HG03097 (cell line): ENCODE measurements around the gene CSTB.

Source experiments
- ATAC-seq: cut with Tn5 transposase; IDR thresholded peaks from one replicate; pipeline ENCODE4 v1.9.1; 2021; ENCODE audit not compliant: unreplicated experiment, low FRiP score

Gene CSTB

DNA sequence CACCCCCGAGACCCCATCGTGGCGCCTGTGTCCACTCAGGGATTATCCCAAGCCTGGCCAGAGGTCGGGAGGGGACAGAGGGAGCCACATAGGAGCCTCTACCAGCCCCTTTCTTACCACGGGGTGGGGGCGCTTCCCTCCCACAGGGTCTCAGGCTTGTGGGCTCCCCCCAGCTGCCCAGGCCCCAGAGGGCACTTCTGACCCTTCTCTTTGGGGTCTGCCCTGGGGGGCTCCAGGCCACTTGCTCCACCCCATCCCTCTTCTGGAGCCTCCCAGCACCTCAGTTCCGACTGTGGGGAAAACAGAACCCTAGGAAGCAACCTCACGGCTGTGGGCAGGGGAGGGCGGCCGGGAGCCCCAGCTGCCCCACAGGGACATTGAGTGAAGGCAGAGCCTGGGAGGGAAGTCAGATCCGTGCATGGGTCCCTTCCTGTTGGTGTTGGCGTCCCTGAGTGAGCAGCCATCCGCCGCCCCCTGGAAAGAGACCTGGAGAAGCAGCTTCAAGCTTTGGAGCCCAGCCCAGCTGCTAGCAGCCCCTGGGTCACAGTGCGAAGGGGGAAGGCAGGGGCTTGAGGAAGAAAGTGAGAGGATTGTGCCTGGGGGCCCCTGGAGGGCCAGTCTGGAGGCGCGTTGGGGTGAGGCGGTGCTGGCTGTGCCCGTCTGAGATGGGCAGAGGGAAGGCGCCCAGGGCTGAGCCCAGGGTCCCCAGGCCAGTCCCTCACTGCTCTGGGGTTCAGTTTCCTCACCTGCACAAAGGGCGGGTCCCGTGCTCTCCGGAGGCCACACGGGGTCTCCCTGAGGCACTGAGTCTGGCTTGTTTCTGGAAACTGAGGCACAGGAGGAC is 35.4 kb upstream of the CSTB start:
- ATAC-seq: no peak

DNA sequence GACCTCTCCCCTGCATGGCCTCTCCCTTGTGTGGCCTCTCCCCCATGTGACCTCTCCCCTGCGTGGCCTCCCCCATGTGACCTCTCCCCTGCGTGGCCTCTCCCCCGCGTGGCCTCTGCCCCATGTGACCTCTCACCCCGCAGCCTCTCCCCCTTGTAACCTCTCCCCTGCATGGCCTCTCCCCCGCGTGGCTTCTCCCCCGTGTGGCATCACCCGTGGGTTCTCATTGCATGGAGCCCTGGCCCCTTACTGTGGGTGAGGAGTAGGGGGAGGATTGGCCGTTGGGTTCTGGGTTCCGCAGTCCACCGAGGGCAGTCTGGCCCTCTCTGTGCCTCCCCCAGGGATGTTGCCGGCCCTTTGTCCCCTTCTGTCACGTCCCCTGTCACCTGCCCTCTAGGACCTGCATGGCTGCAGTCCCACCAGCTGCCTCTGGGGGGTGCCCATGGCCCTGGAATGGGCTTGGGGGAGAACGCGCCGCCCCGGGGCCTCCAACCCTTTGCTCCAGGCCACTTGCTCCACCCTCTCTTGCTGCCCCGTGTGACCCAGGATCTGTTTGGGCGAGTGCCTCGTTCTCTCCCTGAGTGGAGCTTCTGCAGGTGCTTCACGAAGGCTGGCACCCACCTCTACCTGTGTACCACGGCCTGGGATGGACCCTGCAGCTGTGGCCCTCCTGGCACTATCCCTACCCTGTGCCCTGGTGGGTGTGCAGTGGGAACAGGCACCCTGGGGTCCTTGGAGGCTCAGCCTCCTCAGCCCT is 34.6 kb upstream of the CSTB start:
- ATAC-seq: no peak

DNA sequence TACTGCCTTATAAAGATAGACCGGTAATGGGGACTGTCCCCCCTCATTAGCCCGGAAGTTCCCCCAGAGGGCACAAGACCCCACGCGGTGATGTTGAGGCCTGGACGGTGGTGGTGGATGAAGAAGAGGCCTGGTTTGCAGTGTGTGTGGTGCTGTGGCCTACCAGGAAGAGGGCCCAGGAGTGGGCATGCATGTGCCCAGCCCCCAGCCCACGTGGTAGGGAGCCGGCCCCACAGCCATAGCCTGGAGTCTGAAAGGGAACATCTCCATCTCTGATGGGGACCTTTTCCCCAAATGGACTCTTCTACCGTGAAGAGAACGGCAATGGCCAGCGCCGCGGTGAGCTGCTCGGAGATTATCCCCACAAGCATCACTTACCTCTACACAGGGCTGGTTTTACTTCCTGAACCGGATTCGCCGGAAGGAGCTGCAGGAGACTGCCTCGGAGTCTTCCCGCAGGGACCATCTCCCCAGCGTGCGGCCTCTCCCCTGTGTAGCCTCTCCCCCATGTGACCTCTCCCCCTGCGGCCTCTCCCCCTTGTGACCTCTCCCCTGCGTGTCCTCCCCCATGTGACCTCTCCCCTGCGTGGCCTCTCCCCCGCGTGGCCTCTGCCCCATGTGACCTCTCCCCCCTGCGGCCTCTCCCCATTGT is 33.9 kb upstream of the CSTB start:
- ATAC-seq: no peak

DNA sequence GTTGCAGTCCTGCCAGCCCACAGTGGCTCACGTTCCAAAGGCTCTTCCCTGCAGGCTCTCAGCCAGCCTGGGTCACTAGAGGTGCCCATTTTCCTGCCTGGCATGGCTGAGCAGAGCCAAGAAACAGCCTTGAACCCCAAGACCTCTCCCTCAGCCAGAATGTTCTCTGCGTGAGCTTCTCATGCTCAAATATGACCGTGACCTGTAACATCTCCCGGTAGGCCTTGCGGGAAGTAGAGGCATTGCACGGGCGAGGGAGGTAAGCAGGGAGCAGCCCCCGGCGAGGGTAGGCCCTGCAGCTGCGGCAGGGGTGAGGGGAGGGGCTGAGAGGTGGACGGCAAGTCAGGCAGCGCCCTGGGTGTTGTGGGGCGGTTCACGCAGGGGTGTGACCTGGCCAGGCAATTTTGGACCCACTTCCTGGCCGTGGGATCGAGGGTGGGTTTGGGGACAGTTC is 33.3 kb upstream of the CSTB start:
- no peak for ATAC-seq

DNA sequence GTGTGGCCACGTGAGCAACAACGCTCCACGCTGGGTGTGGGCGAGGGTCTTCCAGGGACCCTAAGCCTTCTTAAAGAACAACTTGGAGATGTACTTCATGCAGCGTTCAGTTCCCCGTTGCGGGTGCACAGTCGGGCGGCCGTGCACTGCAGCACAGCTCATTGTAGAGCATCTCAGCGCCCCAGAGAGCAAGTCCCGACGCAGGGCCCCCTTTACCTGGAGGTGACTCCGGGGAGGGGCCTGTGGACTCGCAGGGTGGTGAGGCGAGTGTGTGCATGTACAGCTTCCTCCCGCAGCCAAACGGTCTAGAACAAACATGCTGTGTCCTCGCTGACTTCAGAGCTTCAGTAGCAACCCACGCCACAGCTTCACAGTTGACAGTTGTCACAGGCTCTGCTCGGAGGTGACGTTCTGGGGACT is 32.7 kb upstream of the CSTB start:
- no peak for ATAC-seq

DNA sequence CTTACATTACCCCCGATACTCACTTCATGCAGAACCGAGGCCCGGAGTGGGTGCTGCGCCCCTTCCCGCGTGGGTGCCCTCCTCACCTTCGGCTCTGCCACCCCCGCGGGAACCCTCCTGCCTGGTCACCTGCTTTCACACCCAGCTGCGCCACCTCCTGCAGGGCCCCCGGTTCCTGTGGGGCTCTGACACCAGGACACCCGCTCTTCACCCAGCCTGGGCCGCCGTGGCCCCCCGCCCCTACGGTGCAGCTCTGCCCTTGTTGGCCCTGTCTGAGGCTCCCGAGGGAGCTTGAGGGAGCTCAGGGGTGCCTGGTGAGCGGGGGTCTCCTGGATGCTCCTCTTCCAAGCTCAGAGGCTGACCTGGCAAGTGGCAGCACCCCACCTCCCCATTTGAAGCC is 32.3 kb upstream of the CSTB start:
- no peak for ATAC-seq

DNA sequence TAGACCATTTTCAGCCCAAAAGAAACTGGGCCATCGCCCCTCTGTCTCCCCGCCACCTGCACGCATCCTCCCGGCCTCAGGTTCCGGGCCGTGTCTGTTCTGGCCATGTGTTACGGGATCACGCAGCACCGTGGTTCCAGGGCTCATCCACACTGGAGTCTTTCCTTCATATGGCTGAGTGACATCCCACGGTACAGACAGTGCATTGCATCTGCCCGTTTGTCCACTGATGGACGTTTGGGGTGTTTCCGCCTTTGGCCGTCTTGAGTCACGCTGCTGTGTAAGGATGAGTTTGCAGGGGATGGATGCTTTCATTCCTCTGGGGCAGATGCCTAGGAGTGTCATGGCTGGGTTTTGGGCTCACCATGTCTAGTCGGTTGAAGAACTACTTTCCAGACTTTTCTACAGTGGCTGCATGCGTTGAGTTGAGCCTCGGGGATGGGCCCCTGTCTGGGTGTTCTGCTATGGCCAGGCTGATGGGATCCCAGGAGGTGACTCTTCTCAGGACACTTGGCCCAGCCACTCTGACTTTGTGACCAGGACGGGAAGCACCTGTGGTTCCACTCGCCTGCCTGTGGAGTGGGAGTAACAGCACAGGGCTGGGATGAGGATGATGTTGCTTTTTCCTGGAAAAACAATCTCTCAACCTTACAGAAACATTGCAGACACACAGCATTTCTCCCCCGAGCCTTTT is 30.1 kb upstream of the CSTB start:
- ATAC-seq: no peak

DNA sequence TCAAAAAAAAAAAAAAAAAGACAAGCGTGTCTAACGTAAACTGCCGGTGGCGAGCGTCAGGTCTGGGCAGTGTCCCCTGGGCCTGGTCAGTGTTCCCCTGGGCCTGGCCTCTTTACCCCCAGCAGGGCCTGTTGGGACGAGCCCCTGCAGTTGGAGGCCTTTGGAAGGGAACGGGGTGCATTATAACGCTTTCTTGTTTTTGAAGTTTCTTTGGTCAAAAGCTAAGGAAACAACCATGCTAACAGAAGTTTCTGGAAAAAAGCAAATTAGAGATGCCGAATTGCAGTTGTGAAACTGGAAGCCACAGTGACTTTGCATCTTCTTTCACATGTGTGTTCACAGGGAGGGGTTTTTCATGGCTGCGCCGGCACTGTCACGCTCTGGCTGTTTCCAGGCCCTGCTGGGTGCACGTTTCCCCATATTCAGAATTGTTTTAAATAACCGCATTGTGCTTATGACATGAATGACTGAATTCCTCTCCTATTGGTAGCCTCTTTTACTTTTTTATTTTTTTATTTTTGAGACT is 29.2 kb upstream of the CSTB start:
- ATAC-seq: peak; percentile 73

DNA sequence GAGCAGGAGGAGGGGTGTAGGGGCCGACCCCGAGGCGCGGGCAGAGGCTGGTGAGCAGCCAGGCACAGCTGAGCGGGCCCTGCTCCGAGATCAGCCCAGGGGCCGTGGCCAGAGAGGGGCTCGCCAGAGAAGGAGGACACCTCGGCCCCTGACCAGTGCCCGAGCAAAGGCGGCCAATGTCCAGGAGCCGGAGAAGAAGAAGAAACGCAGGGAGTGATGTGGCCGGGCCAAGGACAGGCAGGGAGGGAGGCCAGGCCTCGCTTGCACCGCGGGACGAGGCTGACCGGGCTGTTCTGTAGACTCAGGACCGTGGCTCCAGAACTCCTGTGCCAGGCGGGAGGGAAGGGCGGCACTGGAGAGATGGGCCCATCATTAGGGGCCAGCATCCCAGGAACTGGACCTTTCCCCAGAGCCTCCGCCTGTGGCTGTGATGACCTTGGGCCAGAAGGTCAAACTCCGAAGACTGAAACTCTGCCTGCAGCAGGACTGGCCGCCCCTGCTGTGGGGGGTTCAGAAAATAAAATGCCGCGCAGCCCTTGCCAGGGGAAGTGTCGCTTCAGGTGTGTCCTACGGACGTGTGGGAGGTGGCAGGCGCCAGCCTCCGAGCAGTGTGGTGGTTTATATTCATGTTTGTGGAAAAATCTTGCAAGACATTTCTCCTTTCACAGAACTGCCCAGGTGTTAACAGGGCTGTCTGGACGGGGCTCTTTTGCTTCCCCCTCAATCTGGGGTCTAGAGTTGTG is 27.6 kb upstream of the CSTB start:
- no peak for ATAC-seq

DNA sequence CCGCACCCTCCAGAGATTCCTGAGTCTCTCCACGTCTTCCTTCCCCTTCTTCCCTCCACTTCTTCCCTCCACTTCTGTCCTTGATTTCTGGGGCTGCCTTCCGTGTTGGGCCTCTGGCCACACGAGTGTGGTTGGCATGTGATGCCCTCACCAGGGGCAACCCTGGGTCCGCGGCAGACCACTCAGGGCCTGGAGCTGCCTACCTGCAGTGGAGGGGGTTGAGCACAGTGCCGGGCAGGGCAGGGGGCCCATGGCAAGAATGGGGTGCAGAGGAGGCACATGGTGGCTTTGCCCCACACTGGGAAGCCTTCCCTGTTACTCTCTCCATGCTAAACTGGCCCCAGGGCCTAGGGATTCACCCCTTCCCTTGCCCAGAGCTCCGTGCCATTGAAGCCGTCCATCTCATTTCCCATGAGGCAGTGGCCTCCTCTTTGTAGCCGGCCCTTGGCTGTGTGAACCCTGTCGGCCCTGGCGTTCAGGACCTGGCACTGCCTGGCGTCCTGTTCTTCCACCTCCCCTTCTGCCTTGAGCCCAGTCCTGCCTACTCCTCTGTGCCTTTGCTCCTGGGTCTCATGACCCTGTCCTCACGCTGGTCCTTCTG is 26.7 kb upstream of the CSTB start:
- ATAC-seq: no peak

DNA sequence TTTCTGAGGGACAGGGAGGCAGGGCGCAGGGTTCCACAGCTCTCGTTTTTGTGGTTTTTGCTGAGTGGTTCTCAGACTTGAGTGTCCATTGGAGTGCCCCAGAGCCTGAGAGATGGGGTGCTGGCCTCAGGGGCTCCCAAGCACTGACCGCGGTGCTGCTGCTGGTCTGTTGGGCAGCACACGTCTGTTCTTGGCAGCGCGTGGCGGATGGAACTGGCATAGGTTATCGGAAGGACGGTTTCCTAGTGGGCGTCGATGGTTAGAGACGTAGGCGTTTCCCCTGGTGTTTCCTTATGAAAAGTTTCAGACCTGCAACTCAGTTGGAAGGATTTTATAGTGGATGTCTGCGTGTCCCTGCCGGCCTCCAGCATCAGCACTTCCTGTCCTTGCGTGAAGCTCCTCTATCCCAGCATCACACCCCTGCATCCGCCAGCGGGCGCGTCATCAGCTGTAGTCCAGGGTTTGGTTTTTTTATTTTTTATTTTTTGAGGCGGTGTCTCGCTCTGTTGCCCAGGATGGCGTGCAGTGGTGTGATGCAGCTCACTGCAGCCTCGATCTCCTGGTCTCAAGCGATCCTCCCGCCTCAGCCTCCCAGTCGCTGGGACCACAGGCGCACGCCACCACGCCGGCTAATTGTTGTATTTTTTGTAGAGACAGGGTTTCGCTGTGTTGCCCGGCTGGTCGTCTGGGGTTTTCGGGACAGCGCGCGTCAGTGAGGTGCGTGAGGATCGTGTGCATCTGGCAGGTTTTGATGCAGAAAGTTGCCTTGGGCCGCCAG is 25.1 kb upstream of the CSTB start:
- no peak for ATAC-seq

DNA sequence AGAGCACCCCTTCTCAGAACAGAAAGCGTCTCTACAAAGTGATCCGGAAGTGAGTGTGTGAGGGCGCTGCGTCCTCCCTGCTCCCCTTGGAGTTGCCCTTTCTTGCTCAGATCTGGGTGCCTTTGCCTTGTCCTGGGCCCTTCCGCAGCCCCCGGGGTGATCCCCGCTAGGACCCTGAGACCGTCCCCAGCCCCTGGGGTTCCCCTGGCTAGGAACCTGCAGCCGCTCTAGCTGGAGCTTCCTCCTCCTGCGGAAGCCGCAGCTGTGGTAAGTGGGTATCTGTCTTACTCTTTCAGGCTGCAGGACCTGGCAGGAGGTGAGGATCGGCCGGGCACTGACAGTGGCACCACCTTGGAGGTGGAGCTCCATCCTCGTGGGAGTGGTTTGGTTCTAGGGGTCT is 24.5 kb upstream of the CSTB start:
- ATAC-seq: no peak

DNA sequence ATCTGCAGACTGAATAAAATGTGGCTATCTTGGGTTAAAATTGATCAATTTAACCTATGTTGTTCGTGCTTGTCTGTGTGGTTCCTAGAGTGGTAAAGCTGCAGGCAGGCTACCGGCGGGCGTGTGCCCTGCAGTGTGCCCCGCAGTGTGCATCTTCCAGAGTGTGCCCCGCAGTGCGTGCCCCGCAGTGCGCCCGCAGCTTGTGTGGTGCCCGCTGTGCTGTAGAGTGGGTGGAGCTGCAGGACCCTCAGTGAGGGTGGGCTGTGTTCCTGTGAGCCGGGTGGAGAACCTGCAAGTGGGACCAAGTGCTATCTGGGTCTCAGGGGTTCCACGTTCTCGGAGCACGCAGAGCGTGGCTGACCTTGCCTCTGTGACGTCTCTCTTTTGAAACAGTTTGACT is 24.0 kb upstream of the CSTB start:
- ATAC-seq: no peak

DNA sequence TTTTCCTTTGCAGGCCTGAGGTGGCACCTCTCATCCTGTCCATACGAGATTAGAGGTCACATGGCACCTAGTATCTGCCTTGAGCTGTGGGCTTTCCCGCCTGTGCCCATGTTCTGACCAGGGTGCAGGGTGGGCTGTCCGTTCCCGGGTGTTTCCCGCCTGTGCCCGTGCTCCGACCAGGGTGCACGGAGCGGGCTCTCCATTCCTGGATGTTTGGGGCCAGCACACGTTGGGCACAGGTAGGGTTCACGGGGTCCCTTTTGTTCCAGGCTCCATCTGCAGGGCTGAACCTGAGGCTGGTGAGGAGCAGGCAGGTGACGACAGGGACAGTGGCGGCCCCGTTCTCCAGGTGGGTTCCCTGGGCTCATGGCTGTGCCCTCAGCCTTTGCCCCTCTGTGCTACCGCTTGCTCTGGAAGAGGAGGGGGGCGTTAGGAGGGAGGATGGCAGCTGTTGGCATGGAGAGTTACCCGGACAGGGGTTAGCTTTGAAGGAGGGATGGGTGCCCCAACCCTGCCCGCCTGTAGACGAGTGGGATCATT is 23.3 kb upstream of the CSTB start:
- ATAC-seq: no peak

DNA sequence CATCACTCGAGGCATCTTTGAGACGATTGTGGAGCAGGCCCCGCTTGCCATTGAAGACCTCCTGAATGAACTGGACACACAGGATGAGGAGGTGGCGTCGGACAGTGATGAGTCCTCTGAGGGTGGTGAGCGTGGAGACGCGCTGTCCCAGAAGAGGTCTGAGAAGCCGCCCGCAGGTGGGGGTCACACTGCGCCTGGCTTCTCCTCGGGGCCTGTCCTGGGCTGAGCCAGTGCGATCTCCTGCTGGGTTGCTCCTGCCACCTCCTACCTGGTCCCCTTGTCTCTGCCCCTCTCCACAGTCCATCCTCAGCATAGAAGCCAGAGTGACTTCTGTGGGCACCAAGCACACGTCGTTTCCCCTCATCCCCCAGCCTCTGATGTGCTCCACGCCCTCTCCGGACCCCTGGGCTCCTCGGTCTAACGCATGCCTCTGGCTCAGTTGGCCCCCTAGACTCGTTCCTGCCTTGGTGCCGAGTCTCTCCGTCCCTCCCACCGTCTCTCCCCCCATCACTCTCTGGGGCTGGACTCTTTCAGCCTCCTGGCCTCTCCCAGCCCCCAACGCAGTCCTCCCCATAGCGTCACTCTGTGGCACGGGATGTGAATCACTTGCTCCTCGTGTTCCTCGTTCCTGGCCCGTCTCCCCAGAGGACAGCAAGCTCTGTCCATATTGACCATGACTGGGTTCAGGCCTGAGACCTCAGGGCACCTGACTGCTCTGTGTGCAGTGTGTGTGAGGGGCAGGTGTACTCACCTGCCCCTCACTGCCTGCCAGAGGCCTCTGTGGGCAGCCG is 22.0 kb upstream of the CSTB start:
- ATAC-seq: no peak

DNA sequence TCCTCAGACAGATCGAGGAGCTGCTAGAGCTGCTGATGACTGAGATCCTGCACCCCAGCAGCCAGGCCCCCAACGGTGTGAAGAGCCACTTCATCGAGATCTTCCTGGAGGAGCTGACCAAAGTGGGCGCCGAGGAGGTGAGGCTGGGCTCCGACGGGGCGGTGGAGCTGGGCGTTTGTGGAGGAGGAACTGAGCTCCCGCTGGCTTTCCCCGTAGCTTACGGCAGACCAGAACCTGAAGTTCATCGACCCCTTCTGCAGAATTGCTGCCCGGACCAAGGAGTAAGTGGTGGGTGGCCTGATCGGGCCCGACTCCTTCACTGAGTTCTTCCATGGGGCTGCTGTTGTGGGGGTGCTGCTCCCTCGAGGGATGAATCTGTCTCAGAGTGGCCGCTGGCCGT is 21.3 kb upstream of the CSTB start:
- ATAC-seq: no peak

DNA sequence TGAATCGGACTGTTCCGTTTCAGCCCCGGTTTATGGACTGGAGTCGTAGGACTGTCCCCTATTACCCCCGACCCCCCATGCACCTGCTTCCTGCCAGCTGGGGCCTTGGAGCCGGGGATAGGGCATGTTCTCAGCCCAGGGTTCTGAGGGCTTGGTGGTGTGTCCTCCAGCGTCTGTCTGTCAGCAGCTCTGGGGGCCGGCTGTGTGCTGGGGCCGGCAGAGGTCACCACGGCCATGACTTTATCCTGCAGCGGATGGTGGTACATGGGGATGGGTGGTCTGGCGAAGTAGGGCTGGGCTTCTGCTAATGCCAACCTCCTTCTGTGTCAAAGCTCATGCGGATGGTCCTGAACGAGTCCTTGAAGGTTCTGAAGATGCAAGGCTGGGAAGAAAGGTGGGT is 18.7 kb upstream of the CSTB start:
- ATAC-seq: no peak

DNA sequence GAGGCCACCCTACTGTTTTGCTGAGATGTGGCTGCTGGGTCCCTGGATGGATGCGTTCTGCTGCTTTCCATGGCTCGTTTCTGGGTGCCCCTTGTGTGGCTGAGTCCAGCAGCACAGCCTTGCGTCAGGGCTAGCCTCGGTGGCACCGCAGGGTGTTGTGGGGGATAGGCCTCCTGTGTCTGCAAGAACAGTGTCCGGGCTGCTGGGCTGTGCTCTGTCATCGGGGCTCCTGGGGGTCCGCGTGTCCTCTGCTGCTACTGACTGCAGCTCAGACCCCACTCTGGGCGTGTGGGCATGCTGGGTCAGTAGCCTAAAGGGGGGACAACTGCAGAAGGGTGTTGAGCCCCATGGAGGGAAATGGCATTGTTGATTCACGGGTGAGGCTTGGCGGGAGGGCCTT is 18.2 kb upstream of the CSTB start:
- no peak for ATAC-seq
